Spleen (tissue), 11 donors: ENCODE results near the gene PPP1R18. TPM values are rescaled to one million over a fixed set of nuclear protein-coding genes. Genes with fewer than 3 reads are reported as not detected.
A peak's percentile ranks its signal among the peaks of the same experiment; 100 is the strongest.

Source experiments
- DNase-seq: peaks from one replicate; pipeline ENCODE4 v3.0.0-alpha.2; 2020
- H3K27ac ChIP-seq, 8 donors: fragments of 200-600 bp; sonication (generic) in 7 of 8; 1 replicate in 4 of 8; 2 replicates in 4 of 8; pipeline versions ENCODE4 v1.5.0 to v1.8.0; 2016 to 2021; ENCODE audit warnings: inconsistent platforms in 4 of 8, mild to moderate bottlenecking in 4 of 8, moderate library complexity in 1 of 8
- H3K27me3 ChIP-seq, 7 donors: fragments of 200-600 bp; sonication (generic) in 6 of 7; replicated peaks in 1 of 7; 1 replicate in 4 of 7; 2 replicates in 3 of 7; pipeline versions ENCODE4 v1.5.0 to v1.8.0; 2016 to 2021; ENCODE audit warnings: inconsistent platforms in 3 of 7, mild to moderate bottlenecking in 1 of 7
- H3K36me3 ChIP-seq, 6 donors: fragments of 200-600 bp; sonication (generic) in 5 of 6; 1 replicate in 4 of 6; 2 replicates in 2 of 6; pipeline versions ENCODE4 v1.5.0 to v1.8.0; 2016 to 2021; ENCODE audit warnings: inconsistent platforms in 2 of 6
- H3K4me1 ChIP-seq, 6 donors: fragments of 200-600 bp; sonication (generic) in 5 of 6; 1 replicate in 3 of 6; 2 replicates in 3 of 6; pipeline versions ENCODE4 v1.5.0 to v1.8.0; 2016 to 2021; ENCODE audit warnings: inconsistent platforms in 3 of 6
- H3K4me3 ChIP-seq, 8 donors: fragments of 200-600 bp; sonication (generic) in 7 of 8; 1 replicate in 4 of 8; 2 replicates in 4 of 8; pipeline versions ENCODE4 v1.5.0 to v1.8.0; 2016 to 2021; ENCODE audit warnings: inconsistent platforms in 4 of 8, mild to moderate bottlenecking in 4 of 8, moderate library complexity in 2 of 8
- H3K9me3 ChIP-seq, 8 donors: fragments of 200-600 bp; sonication (generic) in 7 of 8; 1 replicate in 4 of 8; 2 replicates in 4 of 8; pipeline versions ENCODE4 v1.5.0 to v1.8.0; 2016 to 2021; ENCODE audit warnings: inconsistent platforms in 4 of 8
- POLR2A ChIP-seq, 3 donors: fragments of 450-650 bp; IDR thresholded peaks; one replicate each; pipeline ENCODE4 v1.5.1; 2017; ENCODE audit warnings: antibody characterized with exemption in 3 of 3, mild to moderate bottlenecking in 1 of 3
- POLR2AphosphoS5 ChIP-seq, 3 donors: sonication (generic); formaldehyde crosslinking; IDR thresholded peaks; one replicate each; pipeline ENCODE4 v1.5.1; 2017; ENCODE audit warnings: antibody characterized with exemption in 3 of 3
- WGBS, 5 donors: extraction: QIAGEN DNeasy Blood & Tissue Kit in 3 of 5; methylation state at CpG; one replicate each; pipeline versions ENCODE4 v1.1.5 to v1.1.7; 2013 to 2018; 5-methylcytosine and 5-hydroxymethylcytosine counted together
- intact Hi-C: fragments of 100-400 bp; cut with DNase I; formaldehyde crosslinking; loops from one replicate; pipeline ENCODE4 v1.15.0; 2023; ENCODE audit warnings: low total_unique reads
- polyA plus RNA-seq, 3 donors: library from polyadenylated mRNA; stranded (reverse); fragments of 200-250 nt; gene quantifications; one replicate each; pipeline ENCODE4 v1.2.1, GENCODE V29; 2013
- total RNA-seq, 7 donors: library from RNA; depleted of rRNA in 3 of 7; stranded (reverse); fragments of >200 nt in 3 of 7; fragmentation: NEBNext Ultra II Directional in 4 of 7; extraction: Animal tissue kit (Norgen Biotek cat#: 25700) in 4 of 7; gene quantifications; one replicate each; pipeline versions ENCODE4 v1.1.0 to v1.2.1, GENCODE V29; 2016 to 2021
- TF ChIP-seq, protein P1 (sequence below), 11 experiments: fragments of 200-600 bp in 7 of 11; fragments of 450-650 bp in 4 of 11; sonication (generic) in 4 of 11; IDR thresholded peaks in 8 of 11; conservative IDR thresholded peaks in 3 of 11; 1 replicate in 7 of 11; 2 replicates in 4 of 11; pipeline versions ENCODE4 v1.4.0 to v1.8.0; 2016 to 2021; ENCODE audit warnings: antibody characterized with exemption in 11 of 11, inconsistent platforms in 4 of 11, mild to moderate bottlenecking in 1 of 11
- donor health status: healthy with polysubstance abuse.
- donor health status: DM: no; HTN: no; CAD: no; lungs with moderate emphysema.
- donor health status: DM: no; HTN: no; CAD: no.
- donor health status: Bipolar disorder and iron deficiency.
- donor health status: healthy.
- donor health status: DM: no; HTN: no; CAD: no.
- donor health status: DM: yes; HTN: yes; CAD: no.

Gene PPP1R18
- total and polyA plus RNA-seq, 10 donors: 128 to 188 (median 155) TPM

DNA sequence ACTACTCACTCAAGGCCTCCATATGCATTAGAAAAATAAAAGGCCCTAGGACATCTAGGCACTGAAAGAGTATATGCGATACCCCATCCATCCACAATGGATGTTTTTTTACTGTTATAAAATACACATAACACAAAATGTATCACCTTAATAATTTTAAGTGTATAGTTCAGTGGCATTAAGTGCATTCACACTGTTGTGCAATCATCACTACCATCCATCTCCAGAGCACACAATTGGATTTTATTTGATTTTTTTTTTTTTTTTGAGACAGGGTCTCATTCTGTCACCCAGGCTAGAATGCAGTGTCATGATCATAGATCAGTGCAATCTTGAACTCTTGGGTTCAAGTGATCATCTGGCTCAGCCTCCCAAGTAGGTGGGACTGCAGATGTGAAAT, 27.8 kb upstream of the PPP1R18 start:
- no peak for DNase-seq
- intact Hi-C loops: no loop called here
- WGBS, 5 donors: 97 to 100% (median 98%) methylated on average over 1 of the region's 1 CpG
- H3K27me3 ChIP-seq: no peaks in the 10 kb centered on the region
- no peak overlapping the region for H3K4me3 ChIP-seq
- peaks cover 7 to 58% (median 33%) of the 10 kb centered on the region in 6 donors for H3K4me1 ChIP-seq
- H3K27ac ChIP-seq: no peak overlapping the region
- H3K9me3 ChIP-seq: no peaks in the 10 kb centered on the region
- H3K36me3 ChIP-seq: peaks cover 0 to 61% (median 43%) of the 10 kb centered on the region in 6 donors
- TF ChIP-seq POLR2AphosphoS5 (IDR thresholded peaks at IDR 0.05) (no peak), POLR2A (IDR thresholded peaks at IDR 0.05) (no peak)
- TF ChIP-seq, protein P1, sequence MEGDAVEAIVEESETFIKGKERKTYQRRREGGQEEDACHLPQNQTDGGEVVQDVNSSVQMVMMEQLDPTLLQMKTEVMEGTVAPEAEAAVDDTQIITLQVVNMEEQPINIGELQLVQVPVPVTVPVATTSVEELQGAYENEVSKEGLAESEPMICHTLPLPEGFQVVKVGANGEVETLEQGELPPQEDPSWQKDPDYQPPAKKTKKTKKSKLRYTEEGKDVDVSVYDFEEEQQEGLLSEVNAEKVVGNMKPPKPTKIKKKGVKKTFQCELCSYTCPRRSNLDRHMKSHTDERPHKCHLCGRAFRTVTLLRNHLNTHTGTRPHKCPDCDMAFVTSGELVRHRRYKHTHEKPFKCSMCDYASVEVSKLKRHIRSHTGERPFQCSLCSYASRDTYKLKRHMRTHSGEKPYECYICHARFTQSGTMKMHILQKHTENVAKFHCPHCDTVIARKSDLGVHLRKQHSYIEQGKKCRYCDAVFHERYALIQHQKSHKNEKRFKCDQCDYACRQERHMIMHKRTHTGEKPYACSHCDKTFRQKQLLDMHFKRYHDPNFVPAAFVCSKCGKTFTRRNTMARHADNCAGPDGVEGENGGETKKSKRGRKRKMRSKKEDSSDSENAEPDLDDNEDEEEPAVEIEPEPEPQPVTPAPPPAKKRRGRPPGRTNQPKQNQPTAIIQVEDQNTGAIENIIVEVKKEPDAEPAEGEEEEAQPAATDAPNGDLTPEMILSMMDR (IDR thresholded peaks at IDR 0.05 in 8 of 11, conservative IDR thresholded peaks at IDR 0.05 in 3 of 11): no peak

DNA sequence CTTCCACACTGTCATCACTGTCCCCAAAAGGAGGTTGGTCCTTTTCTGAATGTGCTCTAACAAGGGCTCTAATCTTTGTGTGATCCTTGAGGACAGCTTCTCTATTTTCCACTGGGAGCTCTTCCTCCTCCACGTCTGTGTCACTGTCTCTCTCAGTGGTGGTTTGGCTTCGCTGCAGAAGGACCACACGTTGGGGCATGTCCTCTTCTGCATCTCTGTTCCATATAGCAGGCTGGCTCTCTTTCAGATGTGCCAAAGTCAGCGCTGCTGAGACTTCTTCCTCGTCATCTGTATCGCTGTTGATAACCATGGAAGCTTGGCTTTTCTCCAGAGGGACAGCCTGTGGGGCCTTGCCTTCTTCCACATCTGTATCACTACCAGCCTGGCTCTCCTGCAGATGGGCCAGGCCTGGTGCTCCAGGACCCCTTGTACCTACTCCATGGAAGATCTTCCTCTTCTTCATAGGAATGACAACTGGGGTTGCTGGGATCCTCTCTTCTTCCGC, 26.0 kb upstream of the PPP1R18 start:
- Histone ChIP-seq H3K4me3 (no peak overlapping the region), H3K27ac (peak overlapping the region in 2 of 8 donors; percentile 13 to 27), H3K36me3 (peaks cover 0 to 79% (median 51%) of the 10 kb centered on the region in 6 donors), H3K4me1 (peaks cover 0 to 40% (median 15%) of the 10 kb centered on the region in 6 donors), H3K27me3 (no peaks in the 10 kb centered on the region), H3K9me3 (no peaks in the 10 kb centered on the region)
- 81 to 86% (median 82%) methylated on average over 7 of the region's 7 CpGs for WGBS, 5 donors
- peak; percentile 24 for DNase-seq
- TF ChIP-seq, protein P1 (IDR thresholded peaks at IDR 0.05 in 8 of 11, conservative IDR thresholded peaks at IDR 0.05 in 3 of 11): no peak
- TF ChIP-seq POLR2AphosphoS5 (IDR thresholded peaks at IDR 0.05): no peak
- no peak for TF ChIP-seq POLR2A (IDR thresholded peaks at IDR 0.05)
- intact Hi-C loops: no loop called here

DNA sequence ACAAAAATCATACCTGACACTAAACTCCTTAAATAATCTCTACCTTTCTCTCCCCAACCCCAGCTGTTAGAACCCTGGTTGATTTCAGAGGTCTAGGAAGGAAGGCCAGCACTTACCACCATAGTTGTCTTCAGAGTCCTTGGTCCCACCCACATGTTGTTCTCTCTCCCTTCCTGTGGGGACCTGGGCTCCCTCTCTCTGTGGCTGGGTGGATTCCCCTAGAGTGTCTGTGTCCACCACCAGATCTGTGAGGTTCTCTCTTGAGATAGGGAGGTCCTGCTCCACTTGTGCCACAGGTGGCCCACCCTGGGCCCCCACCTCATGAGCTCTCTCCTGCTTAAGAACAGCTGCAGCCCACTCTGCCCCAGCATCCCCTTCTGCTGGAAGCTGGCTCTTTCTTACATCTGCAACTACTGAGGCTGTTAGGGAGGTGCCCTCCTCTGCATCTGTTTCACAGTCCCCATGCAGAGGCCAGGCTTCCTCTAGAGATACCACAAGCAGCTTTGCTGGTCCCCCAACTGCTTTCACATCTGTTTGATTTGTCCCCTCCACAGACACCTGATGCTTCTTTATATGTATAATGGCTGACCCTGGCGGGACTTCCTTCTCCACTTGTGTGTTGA, 25.4 kb upstream of the PPP1R18 start:
- Histone ChIP-seq H3K27ac (peak overlapping the region in 1 of 8 donors; percentile 27), H3K4me3 (no peak overlapping the region), H3K27me3 (no peaks in the 10 kb centered on the region), H3K4me1 (peaks cover 0 to 40% (median 11%) of the 10 kb centered on the region in 6 donors), H3K9me3 (no peaks in the 10 kb centered on the region), H3K36me3 (peaks cover 0 to 85% (median 57%) of the 10 kb centered on the region in 6 donors)
- intact Hi-C loops: no loop called here
- TF ChIP-seq POLR2A (IDR thresholded peaks at IDR 0.05) (no peak), POLR2AphosphoS5 (IDR thresholded peaks at IDR 0.05) (no peak)
- TF ChIP-seq, protein P1 (IDR thresholded peaks at IDR 0.05 in 8 of 11, conservative IDR thresholded peaks at IDR 0.05 in 3 of 11): no peak
- peak; percentile 28 for DNase-seq
- 46 to 88% (median 68%) methylated on average over 1 of the region's 1 CpG for WGBS, 5 donors

DNA sequence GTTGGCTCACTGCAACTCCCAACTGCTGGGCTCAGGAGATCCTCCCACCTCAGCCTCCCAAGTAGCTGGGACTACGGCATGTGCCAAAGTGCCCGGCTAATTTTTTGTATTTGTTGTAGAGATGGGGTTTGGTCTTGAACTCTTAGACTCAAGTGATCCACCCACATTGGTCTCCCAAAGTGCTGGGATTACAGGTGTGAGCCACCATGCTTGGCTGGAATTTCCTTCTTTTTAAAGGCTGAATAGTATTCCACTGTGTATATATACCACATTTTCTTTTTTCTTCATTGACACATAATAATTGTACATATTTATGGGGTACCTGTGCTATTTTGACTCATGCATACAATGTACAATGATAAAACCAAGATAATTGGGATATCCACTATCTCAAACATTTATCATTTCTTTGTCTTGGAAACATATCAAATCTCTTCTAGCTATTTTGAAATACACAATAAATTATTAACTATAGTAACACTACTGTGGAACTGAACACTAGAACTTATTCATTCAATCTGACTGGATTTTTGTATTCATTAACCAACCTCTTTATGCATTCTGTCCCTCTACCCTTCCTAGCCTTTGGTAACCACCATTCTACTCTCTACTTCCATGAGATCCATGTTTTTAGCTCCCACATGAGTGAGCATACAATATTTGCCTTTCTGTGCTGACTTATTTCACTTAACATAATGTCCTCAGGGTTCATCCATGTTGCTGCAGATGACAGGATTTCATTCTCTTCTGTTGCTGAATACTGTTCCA, 22.8 kb upstream of the PPP1R18 start:
- DNase-seq: no peak
- WGBS, 5 donors: 95 to 100% (median 96%) methylated on average over 2 of the region's 2 CpGs
- H3K27me3 ChIP-seq: no peaks in the 10 kb centered on the region
- intact Hi-C loops: no loop called here
- peaks cover 0 to 16% (median 0%) of the 10 kb centered on the region in 6 donors for H3K4me1 ChIP-seq
- H3K9me3 ChIP-seq: no peaks in the 10 kb centered on the region
- no peak overlapping the region for H3K27ac ChIP-seq
- peaks cover 0 to 100% (median 61%) of the 10 kb centered on the region in 6 donors for H3K36me3 ChIP-seq
- no peak for TF ChIP-seq POLR2AphosphoS5 (IDR thresholded peaks at IDR 0.05)
- TF ChIP-seq POLR2A (IDR thresholded peaks at IDR 0.05): no peak
- TF ChIP-seq, protein P1 (IDR thresholded peaks at IDR 0.05 in 8 of 11, conservative IDR thresholded peaks at IDR 0.05 in 3 of 11): no peak
- H3K4me3 ChIP-seq: no peak overlapping the region
